GM13976 (cell line): ENCODE results near the gene KRT3.

Experiments
- DNase-seq: peaks from one replicate; pipeline ENCODE4 v3.0.0; 2012; ENCODE audit warnings: low spot score
- in situ Hi-C: fragments of 300-500 bp; cut with MboI; formaldehyde crosslinking; loops from one replicate; pipeline ENCODE4 v1.12.0; 2022; ENCODE audit warnings: low sequenced_read_pairs, mixed read lengths, inconsistent platforms; ENCODE audit not compliant: unreplicated experiment
- TF ChIP-seq, protein P1 (sequence below): IDR thresholded peaks from 2 replicates; pipeline ENCODE4 v1.5.1; 2012; ENCODE audit warnings: borderline replicate concordance, mild to moderate bottlenecking; ENCODE audit not compliant: insufficient read depth; ENCODE audit errors: extremely low read depth, missing control alignments, control extremely low read depth

The KRT3 gene

GRCh38 chr12:52822771-52823510 is 27.0 kb upstream of the KRT3 start:
- no peak for DNase-seq
- in situ Hi-C loops, result no loop called here

DNA sequence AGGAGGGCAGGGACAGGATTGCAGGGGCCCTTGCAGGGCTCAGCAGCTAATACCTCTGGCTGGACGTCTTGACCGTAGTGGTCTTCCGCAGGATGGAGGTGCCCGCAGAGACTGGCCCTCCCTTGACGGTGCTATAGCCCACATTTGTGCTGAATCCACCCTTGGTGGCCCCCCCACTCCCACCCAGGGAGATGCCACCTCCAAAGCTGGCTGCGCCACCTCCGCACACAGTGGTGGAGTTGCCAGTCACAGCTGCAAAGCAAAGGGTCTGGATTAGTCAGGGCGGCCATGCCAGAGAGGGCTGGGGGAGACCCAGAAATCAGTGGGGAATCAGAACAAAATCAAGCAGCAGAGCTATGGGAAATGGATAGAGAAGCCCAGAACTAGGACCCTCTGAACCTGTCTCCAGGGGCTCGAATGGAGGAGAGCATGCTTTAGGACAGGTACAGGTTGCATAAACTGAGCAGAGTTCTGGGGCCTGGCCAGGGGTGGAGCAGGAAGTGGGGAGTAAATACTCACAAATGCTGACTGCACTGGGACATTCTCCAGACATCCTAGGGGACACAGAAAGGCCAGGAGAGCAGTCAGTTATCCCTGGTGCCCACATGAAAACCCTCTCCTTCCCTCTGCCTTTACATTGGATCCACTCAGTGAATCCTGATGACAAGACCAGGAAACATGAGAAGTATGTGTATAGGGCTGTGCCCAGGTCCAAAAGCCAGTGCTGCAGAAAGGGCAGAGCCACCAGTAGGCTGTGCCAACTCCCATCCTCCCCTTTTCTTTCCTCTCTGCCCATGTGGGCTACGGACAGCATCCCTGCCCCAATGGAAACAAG is 26.1 kb upstream of the KRT3 start:
- TF ChIP-seq, protein P1, sequence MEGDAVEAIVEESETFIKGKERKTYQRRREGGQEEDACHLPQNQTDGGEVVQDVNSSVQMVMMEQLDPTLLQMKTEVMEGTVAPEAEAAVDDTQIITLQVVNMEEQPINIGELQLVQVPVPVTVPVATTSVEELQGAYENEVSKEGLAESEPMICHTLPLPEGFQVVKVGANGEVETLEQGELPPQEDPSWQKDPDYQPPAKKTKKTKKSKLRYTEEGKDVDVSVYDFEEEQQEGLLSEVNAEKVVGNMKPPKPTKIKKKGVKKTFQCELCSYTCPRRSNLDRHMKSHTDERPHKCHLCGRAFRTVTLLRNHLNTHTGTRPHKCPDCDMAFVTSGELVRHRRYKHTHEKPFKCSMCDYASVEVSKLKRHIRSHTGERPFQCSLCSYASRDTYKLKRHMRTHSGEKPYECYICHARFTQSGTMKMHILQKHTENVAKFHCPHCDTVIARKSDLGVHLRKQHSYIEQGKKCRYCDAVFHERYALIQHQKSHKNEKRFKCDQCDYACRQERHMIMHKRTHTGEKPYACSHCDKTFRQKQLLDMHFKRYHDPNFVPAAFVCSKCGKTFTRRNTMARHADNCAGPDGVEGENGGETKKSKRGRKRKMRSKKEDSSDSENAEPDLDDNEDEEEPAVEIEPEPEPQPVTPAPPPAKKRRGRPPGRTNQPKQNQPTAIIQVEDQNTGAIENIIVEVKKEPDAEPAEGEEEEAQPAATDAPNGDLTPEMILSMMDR, result no peak
- in situ Hi-C loops, result no loop called here
- DNase-seq, result no peak

More at GRCh38 chr12:52822771-52823510, 27.0 kb upstream of the KRT3 start:
- TF ChIP-seq, protein P1, result no peak

DNA sequence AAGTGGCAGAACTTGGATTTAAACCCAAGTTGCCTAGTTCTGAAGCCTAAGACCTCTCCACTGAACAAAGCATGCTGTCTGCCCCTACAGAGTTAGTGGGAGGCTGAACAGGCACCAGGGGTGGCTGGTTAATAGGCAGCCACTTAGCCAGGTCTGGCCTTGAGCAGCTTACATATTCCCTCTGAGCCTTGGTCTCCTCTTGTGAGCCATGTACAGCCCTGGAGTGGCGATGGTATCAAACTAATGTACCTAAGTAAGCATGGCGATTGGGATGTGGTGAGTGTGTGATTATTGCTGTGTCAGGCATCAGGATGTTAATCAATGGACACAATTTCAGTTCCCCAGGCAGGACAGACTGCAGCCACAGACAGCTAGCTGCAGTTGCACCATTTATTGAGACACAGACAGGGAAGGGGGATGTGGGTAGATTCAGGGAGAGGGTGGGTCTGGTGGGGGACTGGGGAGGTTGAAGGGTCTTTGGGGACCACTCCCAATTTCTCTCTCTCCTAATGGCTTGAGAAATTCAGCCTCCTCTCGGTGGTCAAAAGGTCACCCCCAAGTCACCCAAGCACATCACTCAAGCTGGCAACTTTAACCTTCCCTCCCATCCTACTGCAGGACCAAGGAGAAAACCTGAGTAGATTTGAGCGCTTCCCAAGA is 25.3 kb upstream of the KRT3 start:
- TF ChIP-seq, protein P1, result no peak
- DNase-seq, result no peak
- in situ Hi-C loops, result no loop called here

GRCh38 chr12:52820521-52820920 is 24.6 kb upstream of the KRT3 start:
- TF ChIP-seq, protein P1, result no peak
- in situ Hi-C loops, result no loop called here
- DNase-seq, result no peak

- TF ChIP-seq, protein P1, result no peak
- in situ Hi-C loops, result no loop called here
- DNase-seq, result no peak
These were observed 24.0 kb upstream of the KRT3 start for GRCh38 chr12:52819731-52820510.
